Muscle layer of colon (tissue), 2 donors: ENCODE results near the gene SESN2.

Source experiments
- H3K27ac ChIP-seq: one replicate; pipeline ENCODE4 v1.7.0; 2013; ENCODE audit warnings: low read depth, mild to moderate bottlenecking, low read length, moderate library complexity
- H3K27me3 ChIP-seq, 2 donors: one replicate each; pipeline ENCODE4 v1.7.0; 2013; ENCODE audit warnings: low read length in 2 of 2, mild to moderate bottlenecking in 2 of 2; ENCODE audit not compliant: insufficient read depth in 2 of 2, control insufficient read depth in 1 of 2
- H3K36me3 ChIP-seq: one replicate; pipeline ENCODE4 v1.7.0; 2013; ENCODE audit warnings: mild to moderate bottlenecking, low read length; ENCODE audit not compliant: insufficient read depth
- H3K4me1 ChIP-seq: one replicate; pipeline ENCODE4 v1.7.0; 2013; ENCODE audit warnings: mild to moderate bottlenecking, low read length; ENCODE audit not compliant: insufficient read depth
- H3K4me3 ChIP-seq, 2 donors: one replicate each; pipeline ENCODE4 v1.7.0; 2013; ENCODE audit warnings: low read length in 2 of 2, low read depth in 1 of 2, mild to moderate bottlenecking in 1 of 2, moderate library complexity in 1 of 2
- H3K9ac ChIP-seq: one replicate; pipeline ENCODE4 v1.7.0; 2013; ENCODE audit warnings: low read length
- H3K9me3 ChIP-seq: one replicate; pipeline ENCODE4 v1.7.0; 2013; ENCODE audit warnings: mild to moderate bottlenecking, low read length
- donor health status: abdominal sarcoma.
- donor health status: Adenocarcinoma of cecum.

SESN2 gene

GRCh38 chr1:28296401-28297261 lies 37.3 kb downstream of the SESN2 start:
- H3K4me3 ChIP-seq = no peak overlapping the region
- peaks cover 5% of the 10 kb centered on the region for H3K4me1 ChIP-seq
- H3K36me3 ChIP-seq = no peaks in the 10 kb centered on the region
- no peaks in the 10 kb centered on the region for H3K9me3 ChIP-seq
- H3K9ac ChIP-seq = no peak overlapping the region
- H3K27ac ChIP-seq = no peak overlapping the region
- H3K27me3 ChIP-seq = peaks cover 0 to 4% of the 10 kb centered on the region in 2 donors

GRCh38 chr1:28297826-28298225 lies 38.5 kb downstream of the SESN2 start:
- Histone ChIP-seq H3K9ac (no peak overlapping the region), H3K27ac (no peak overlapping the region), H3K9me3 (no peaks in the 10 kb centered on the region), H3K4me1 (peaks cover 5% of the 10 kb centered on the region), H3K4me3 (no peak overlapping the region), H3K27me3 (peaks cover 0 to 4% of the 10 kb centered on the region in 2 donors), H3K36me3 (no peaks in the 10 kb centered on the region)

- Histone ChIP-seq H3K36me3 (no peaks in the 10 kb centered on the region), H3K4me3 (no peak overlapping the region), H3K4me1 (peaks cover 5% of the 10 kb centered on the region), H3K27me3 (peaks cover 0 to 4% of the 10 kb centered on the region in 2 donors), H3K9ac (no peak overlapping the region), H3K9me3 (no peaks in the 10 kb centered on the region), H3K27ac (no peak overlapping the region)
Observed at GRCh38 chr1:28298438-28298837, 39.1 kb downstream of the SESN2 start.

GRCh38 chr1:28301368-28302174 lies 42.3 kb downstream of the SESN2 start:
- peaks cover 5% of the 10 kb centered on the region for H3K4me1 ChIP-seq
- no peaks in the 10 kb centered on the region for H3K9me3 ChIP-seq
- no peaks in the 10 kb centered on the region for H3K36me3 ChIP-seq
- H3K27me3 ChIP-seq = peaks cover 0 to 4% of the 10 kb centered on the region in 2 donors
- no peak overlapping the region for H3K4me3 ChIP-seq
- H3K9ac ChIP-seq = no peak overlapping the region
- no peak overlapping the region for H3K27ac ChIP-seq

- no peaks in the 10 kb centered on the region for H3K9me3 ChIP-seq
- no peak overlapping the region for H3K4me3 ChIP-seq
- H3K9ac ChIP-seq = no peak overlapping the region
- H3K27me3 ChIP-seq = peaks cover 0 to 4% of the 10 kb centered on the region in 2 donors
- no peak overlapping the region for H3K27ac ChIP-seq
- no peaks in the 10 kb centered on the region for H3K4me1 ChIP-seq
- H3K36me3 ChIP-seq = no peaks in the 10 kb centered on the region
Observed at GRCh38 chr1:28302247-28302646, 42.9 kb downstream of the SESN2 start.

GRCh38 chr1:28306301-28306949 lies 47.1 kb downstream of the SESN2 start:
- no peaks in the 10 kb centered on the region for H3K36me3 ChIP-seq
- no peak overlapping the region for H3K4me3 ChIP-seq
- no peak overlapping the region for H3K27ac ChIP-seq
- no peak overlapping the region for H3K9ac ChIP-seq
- H3K4me1 ChIP-seq = no peaks in the 10 kb centered on the region
- H3K27me3 ChIP-seq = no peaks in the 10 kb centered on the region
- no peaks in the 10 kb centered on the region for H3K9me3 ChIP-seq

GRCh38 chr1:28308750-28309149 lies 49.4 kb downstream of the SESN2 start:
- no peaks in the 10 kb centered on the region for H3K4me1 ChIP-seq
- H3K4me3 ChIP-seq = no peak overlapping the region
- H3K27me3 ChIP-seq = no peaks in the 10 kb centered on the region
- no peak overlapping the region for H3K9ac ChIP-seq
- H3K9me3 ChIP-seq = no peaks in the 10 kb centered on the region
- no peak overlapping the region for H3K27ac ChIP-seq
- no peaks in the 10 kb centered on the region for H3K36me3 ChIP-seq

GRCh38 chr1:28309702-28310101 lies 50.4 kb downstream of the SESN2 start:
- no peaks in the 10 kb centered on the region for H3K36me3 ChIP-seq
- H3K27ac ChIP-seq = no peak overlapping the region
- no peaks in the 10 kb centered on the region for H3K27me3 ChIP-seq
- H3K4me1 ChIP-seq = no peaks in the 10 kb centered on the region
- no peaks in the 10 kb centered on the region for H3K9me3 ChIP-seq
- no peak overlapping the region for H3K4me3 ChIP-seq
- no peak overlapping the region for H3K9ac ChIP-seq

GRCh38 chr1:28313702-28314546 lies 54.6 kb downstream of the SESN2 start:
- H3K36me3 ChIP-seq = no peaks in the 10 kb centered on the region
- no peaks in the 10 kb centered on the region for H3K4me1 ChIP-seq
- no peak overlapping the region for H3K4me3 ChIP-seq
- no peaks in the 10 kb centered on the region for H3K9me3 ChIP-seq
- no peaks in the 10 kb centered on the region for H3K27me3 ChIP-seq
- no peak overlapping the region for H3K9ac ChIP-seq
- H3K27ac ChIP-seq = no peak overlapping the region

GRCh38 chr1:28314547-28314941 lies 55.2 kb downstream of the SESN2 start:
- no peaks in the 10 kb centered on the region for H3K27me3 ChIP-seq
- H3K9ac ChIP-seq = no peak overlapping the region
- H3K27ac ChIP-seq = no peak overlapping the region
- H3K4me1 ChIP-seq = no peaks in the 10 kb centered on the region
- no peaks in the 10 kb centered on the region for H3K36me3 ChIP-seq
- no peak overlapping the region for H3K4me3 ChIP-seq
- H3K9me3 ChIP-seq = no peaks in the 10 kb centered on the region

GRCh38 chr1:28317014-28317413 lies 57.7 kb downstream of the SESN2 start:
- Histone ChIP-seq H3K27me3 (no peaks in the 10 kb centered on the region), H3K36me3 (no peaks in the 10 kb centered on the region), H3K4me1 (no peaks in the 10 kb centered on the region), H3K9me3 (no peaks in the 10 kb centered on the region), H3K4me3 (no peak overlapping the region), H3K9ac (no peak overlapping the region), H3K27ac (no peak overlapping the region)
